Lower leg skin (tissue), 4 donors: Measurements from ENCODE around the gene EML6. TPM values are rescaled to one million over a fixed set of nuclear protein-coding genes. Genes with fewer than 3 reads are reported as not detected.
"Not testable (repeated sequence)": the region's sequence is repeated elsewhere in the genome, so short reads cannot be mapped to it uniquely, and the experiment has no call there.

Source experiments
- DNase-seq, 2 donors: peaks; one replicate each; pipeline ENCODE4 v3.0.0-alpha.2; 2019; ENCODE audit warnings: low spot score in 2 of 2
- H3K4me3 ChIP-seq: fragments of 200-600 bp; sonication (generic); 2 replicates; pipeline ENCODE4 v1.5.1; 2017; ENCODE audit warnings: mild to moderate bottlenecking, low read depth; ENCODE audit not compliant: poor library complexity, severe bottlenecking
- POLR2A ChIP-seq, 2 donors: fragments of 450-650 bp; IDR thresholded peaks; one replicate each; pipeline ENCODE4 v1.6.1; 2016 to 2017; ENCODE audit warnings: antibody characterized with exemption in 2 of 2, mild to moderate bottlenecking in 1 of 2, moderate library complexity in 1 of 2
- WGBS, 2 donors: methylation state at CpG; one replicate each; pipeline ENCODE4 v1.1.5; 2018; 5-methylcytosine and 5-hydroxymethylcytosine counted together
- intact Hi-C: fragments of 100-400 bp; cut with DNase I; formaldehyde crosslinking; loops from one replicate; pipeline ENCODE4 v1.15.0; 2023; ENCODE audit warnings: low total_unique reads
- total RNA-seq, 4 donors: library from RNA; depleted of rRNA; stranded (reverse); fragments of >200 nt; gene quantifications; one replicate each; pipeline ENCODE4 v1.1.0, GENCODE V29; 2016
- TF ChIP-seq, protein P1 (sequence below), 3 donors: fragments of 450-650 bp; IDR thresholded peaks; one replicate each; pipeline ENCODE4 v1.5.1; 2016; ENCODE audit warnings: antibody characterized with exemption in 3 of 3, mild to moderate bottlenecking in 3 of 3, moderate library complexity in 2 of 3

Gene EML6
- total RNA-seq, 4 donors from 2014 or later, result 1.8 to 4.4 (median 3.3) TPM

DNA sequence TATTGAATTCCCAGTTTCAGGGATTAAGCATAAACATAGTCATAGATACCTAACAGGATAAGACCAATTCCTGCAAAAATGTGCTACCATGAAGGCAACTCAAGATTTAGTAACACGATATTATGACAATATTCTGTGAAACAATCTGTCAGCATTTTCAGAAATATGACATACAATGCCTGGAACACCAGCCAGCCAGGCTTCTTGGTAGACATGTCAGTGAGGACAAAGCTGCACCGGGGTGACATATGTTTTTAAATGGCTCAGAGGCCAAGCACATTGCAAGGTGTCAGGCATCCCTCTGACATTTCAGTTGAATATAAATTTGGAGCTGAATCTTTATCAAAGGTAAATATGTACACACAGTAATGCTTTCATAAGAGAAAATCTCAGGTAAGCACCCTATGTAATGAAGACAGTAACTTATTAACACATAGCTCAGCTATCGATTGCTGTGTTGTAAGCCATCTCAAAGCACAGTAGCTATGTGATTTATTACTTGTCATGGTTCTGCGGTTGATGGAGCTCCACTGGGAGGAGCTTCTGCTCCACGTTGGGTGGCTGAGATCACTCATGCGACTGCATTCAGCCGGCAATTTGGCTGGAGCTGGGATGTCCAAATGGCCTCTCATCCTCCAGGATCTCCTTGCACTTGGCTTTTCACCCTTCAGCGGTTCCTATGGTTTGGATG lies 31.9 kb upstream of the EML6 start:
- 74 to 75% methylated on average over 7 to 8 of the region's 8 CpGs for WGBS, 2 donors
- no peak overlapping the region for H3K4me3 ChIP-seq
- no peak for TF ChIP-seq POLR2A (IDR thresholded peaks at IDR 0.05)
- TF ChIP-seq, protein P1, sequence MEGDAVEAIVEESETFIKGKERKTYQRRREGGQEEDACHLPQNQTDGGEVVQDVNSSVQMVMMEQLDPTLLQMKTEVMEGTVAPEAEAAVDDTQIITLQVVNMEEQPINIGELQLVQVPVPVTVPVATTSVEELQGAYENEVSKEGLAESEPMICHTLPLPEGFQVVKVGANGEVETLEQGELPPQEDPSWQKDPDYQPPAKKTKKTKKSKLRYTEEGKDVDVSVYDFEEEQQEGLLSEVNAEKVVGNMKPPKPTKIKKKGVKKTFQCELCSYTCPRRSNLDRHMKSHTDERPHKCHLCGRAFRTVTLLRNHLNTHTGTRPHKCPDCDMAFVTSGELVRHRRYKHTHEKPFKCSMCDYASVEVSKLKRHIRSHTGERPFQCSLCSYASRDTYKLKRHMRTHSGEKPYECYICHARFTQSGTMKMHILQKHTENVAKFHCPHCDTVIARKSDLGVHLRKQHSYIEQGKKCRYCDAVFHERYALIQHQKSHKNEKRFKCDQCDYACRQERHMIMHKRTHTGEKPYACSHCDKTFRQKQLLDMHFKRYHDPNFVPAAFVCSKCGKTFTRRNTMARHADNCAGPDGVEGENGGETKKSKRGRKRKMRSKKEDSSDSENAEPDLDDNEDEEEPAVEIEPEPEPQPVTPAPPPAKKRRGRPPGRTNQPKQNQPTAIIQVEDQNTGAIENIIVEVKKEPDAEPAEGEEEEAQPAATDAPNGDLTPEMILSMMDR (IDR thresholded peaks at IDR 0.05), result no peak
- DNase-seq, result no peak
- intact Hi-C loops, result no loop called here

- DNase-seq, result no peak
- no peak overlapping the region for H3K4me3 ChIP-seq
- intact Hi-C loops, result no loop called here
- no peak for TF ChIP-seq POLR2A (IDR thresholded peaks at IDR 0.05)
- TF ChIP-seq, protein P1 (IDR thresholded peaks at IDR 0.05), result no peak
Observed at GRCh38 chr2:54692556-54692955, 30.9 kb upstream of the EML6 start.

DNA sequence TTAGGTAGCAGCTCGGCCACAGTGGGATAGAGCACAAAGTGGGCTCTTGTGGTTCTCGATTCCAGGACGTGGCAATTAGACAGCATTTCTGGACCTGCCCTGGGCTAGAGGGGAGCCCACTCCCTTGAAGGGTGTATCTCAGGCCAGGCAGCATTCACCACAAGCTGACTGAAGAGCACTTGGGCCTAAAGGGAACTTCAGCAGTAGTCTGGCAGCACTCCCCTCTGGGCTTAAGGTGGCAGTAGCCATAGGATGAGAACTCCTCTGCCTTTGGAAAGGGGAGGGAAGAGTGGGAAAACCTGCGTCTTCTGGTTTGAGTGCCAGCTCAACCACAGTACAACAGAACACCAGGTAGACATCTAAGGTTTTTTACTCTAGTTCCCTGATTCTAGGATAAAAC lies 28.1 kb upstream of the EML6 start:
- DNase-seq, result no peak
- TF ChIP-seq, protein P1 (IDR thresholded peaks at IDR 0.05), result no peak
- no peak for TF ChIP-seq POLR2A (IDR thresholded peaks at IDR 0.05)
- intact Hi-C loops, result no loop called here
- 81 to 88% methylated on average over 4 of the region's 4 CpGs for WGBS, 2 donors
- no peak overlapping the region for H3K4me3 ChIP-seq

DNA sequence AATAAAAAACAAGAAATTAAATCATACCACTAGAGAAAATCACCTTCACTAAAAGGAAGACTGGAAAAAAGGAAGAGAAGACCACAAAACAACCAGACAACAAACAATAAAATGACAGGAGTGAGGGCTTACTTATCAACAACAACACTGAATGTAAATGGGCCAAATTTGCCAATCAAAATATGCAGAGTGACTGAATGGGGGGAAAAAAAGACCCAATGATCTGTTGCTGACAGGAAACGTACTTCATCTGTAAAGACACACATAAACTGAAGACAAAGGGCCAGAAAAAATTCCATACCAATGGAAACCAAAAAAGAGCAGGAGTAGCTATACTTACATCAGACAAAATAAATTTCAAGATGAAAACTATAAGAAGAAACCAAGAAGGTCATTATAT lies 25.5 kb upstream of the EML6 start:
- H3K4me3 ChIP-seq, result no peak overlapping the region
- 83 to 90% methylated on average over 1 of the region's 1 CpG for WGBS, 2 donors

DNA sequence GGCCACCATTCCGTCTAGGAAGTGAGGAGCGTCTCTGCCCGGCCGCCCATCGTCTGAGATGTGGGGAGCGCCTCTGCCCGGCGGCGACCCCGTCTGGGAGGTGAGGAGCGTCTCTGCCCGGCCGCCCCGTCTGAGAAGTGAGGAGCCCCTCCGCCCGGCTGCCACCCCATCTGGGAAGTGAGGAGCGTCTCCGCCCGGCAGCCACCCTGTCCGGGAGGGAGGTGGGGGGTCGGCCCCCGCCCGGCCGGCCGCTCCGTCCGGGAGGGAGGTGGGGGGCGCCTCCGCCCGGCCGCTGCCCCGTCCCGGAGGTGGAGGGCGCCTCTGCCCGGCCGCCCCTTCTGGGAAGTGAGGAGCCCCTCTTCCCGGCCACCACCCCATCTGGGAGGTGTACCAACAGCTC lies 24.5 kb upstream of the EML6 start:
- WGBS, 2 donors, result 96 to 98% methylated on average over 18 to 27 of the region's 37 CpGs
- intact Hi-C loops, H3K4me3 ChIP-seq, DNase-seq: not testable (repeated sequence)

More for the DNA sequence above, 25.5 kb upstream of the EML6 start:
- intact Hi-C loops, result no loop called here
- no peak for DNase-seq
- no peak for TF ChIP-seq POLR2A (IDR thresholded peaks at IDR 0.05)
- TF ChIP-seq, protein P1 (IDR thresholded peaks at IDR 0.05), result no peak

- TF ChIP-seq, protein P1 (IDR thresholded peaks at IDR 0.05), result no peak
- no peak for TF ChIP-seq POLR2A (IDR thresholded peaks at IDR 0.05)
- WGBS, 2 donors, result 95% methylated on average over 2 of the region's 2 CpGs
- H3K4me3 ChIP-seq, result no peak overlapping the region
- DNase-seq, result no peak
- intact Hi-C loops, result loop anchor here (10.0 kb wide), 1 partner anchor 175 kb away; no protein-coding TSS in a partner anchor
Observed at GRCh38 chr2:54699665-54700064, 23.8 kb upstream of the EML6 start.
